Lung (tissue), 12 donors: ENCODE data around the gene PSMB3. TPM values are rescaled to one million over a fixed set of nuclear protein-coding genes. Genes with fewer than 3 reads are reported as not detected.
A peak's percentile ranks its signal among the peaks of the same experiment; 100 is the strongest.

Source experiments
- ATAC-seq: fragments of 200-7000 bp; cut with Tn5 transposase; one replicate; pipeline ENCODE4 v1.9.1; 2020; ENCODE audit warnings: moderate number of reproducible peaks; ENCODE audit not compliant: insufficient read depth, low FRiP score
- DNase-seq, 3 donors: peaks; one replicate each; pipeline ENCODE4 v3.0.0-alpha.2; 2013 to 2017
- H3K27ac ChIP-seq, 2 donors: one replicate each; pipeline ENCODE4 v1.5.1; 2013; ENCODE audit warnings: mild to moderate bottlenecking in 2 of 2, moderate library complexity in 2 of 2, control low read depth in 1 of 2, inconsistent platforms in 1 of 2, low read depth in 1 of 2, low read length in 1 of 2
- H3K27me3 ChIP-seq, 3 donors: one replicate each; pipeline ENCODE4 v1.5.1; 2013; ENCODE audit warnings: low read length in 2 of 3; ENCODE audit not compliant: control insufficient read depth in 3 of 3, insufficient read depth in 3 of 3
- H3K36me3 ChIP-seq, 4 donors: one replicate each; pipeline ENCODE4 v1.5.1; 2013; ENCODE audit warnings: low read length in 4 of 4, mild to moderate bottlenecking in 1 of 4, moderate library complexity in 1 of 4; ENCODE audit not compliant: control insufficient read depth in 4 of 4, insufficient read depth in 4 of 4
- H3K4me1 ChIP-seq, 5 donors: one replicate each; pipeline ENCODE4 v1.5.1; 2013; ENCODE audit warnings: low read length in 5 of 5, mild to moderate bottlenecking in 2 of 5, moderate library complexity in 1 of 5; ENCODE audit not compliant: control insufficient read depth in 5 of 5, insufficient read depth in 5 of 5
- H3K4me3 ChIP-seq: one replicate; pipeline ENCODE4 v1.5.1; 2013; ENCODE audit warnings: mild to moderate bottlenecking, control low read depth, moderate library complexity
- H3K9ac ChIP-seq, 2 donors: one replicate each; pipeline ENCODE4 v1.5.1; 2013; ENCODE audit warnings: low read length in 2 of 2, control low read depth in 1 of 2; ENCODE audit not compliant: insufficient read depth in 1 of 2
- H3K9me3 ChIP-seq, 4 donors: one replicate each; pipeline ENCODE4 v1.5.1; 2013; ENCODE audit warnings: low read length in 3 of 4, mild to moderate bottlenecking in 1 of 4, moderate library complexity in 1 of 4; ENCODE audit not compliant: control insufficient read depth in 4 of 4, insufficient read depth in 3 of 4
- CTCF ChIP-seq: IDR thresholded peaks from 2 replicates; pipeline ENCODE4 v1.5.1; 2012; ENCODE audit warnings: mild to moderate bottlenecking; ENCODE audit errors: control extremely low read depth, extremely low read depth
- WGBS, 2 donors: extraction: QIAGEN DNeasy Blood & Tissue Kit; methylation state at CpG; one replicate each; pipeline ENCODE4 v1.1.7; 2013; 5-methylcytosine and 5-hydroxymethylcytosine counted together
- polyA plus RNA-seq, 2 donors: library from polyadenylated mRNA; stranded (reverse); fragments of 200-250 nt; gene quantifications; one replicate each; pipeline ENCODE4 v1.2.1, GENCODE V29; 2013
- total RNA-seq, 2 donors: library from RNA; depleted of rRNA in 1 of 2; stranded (reverse); fragments of >200 nt in 1 of 2; gene quantifications; one replicate each; pipeline ENCODE4 v1.2.1, GENCODE V29; 2014 to 2021
- donor health status: control.
- donor health status: control.
- donor health status: Bipolar disorder and iron deficiency.
- donor health status: healthy.
- donor health status: DM: yes; HTN: yes; CAD: no.

Gene PSMB3
- total and polyA plus RNA-seq, 4 donors, result 81.3 to 374 (median 234) TPM

GRCh38 chr17:38739305-38739704, 13.2 kb upstream of the PSMB3 start:
- H3K4me1 ChIP-seq, result peaks cover 9 to 51% (median 22%) of the 10 kb centered on the region in 5 donors
- H3K4me3 ChIP-seq, result no peak overlapping the region
- TF ChIP-seq CTCF, result no peak
- DNase-seq (no peak), ATAC-seq (no peak)
- no peak overlapping the region for H3K27ac ChIP-seq
- H3K9me3 ChIP-seq, result no peaks in the 10 kb centered on the region
- no peak overlapping the region for H3K9ac ChIP-seq
- H3K27me3 ChIP-seq, result no peaks in the 10 kb centered on the region
- WGBS, 2 donors, result 84 to 90% methylated on average over 14 of the region's 14 CpGs
- H3K36me3 ChIP-seq, result peaks cover 0 to 30% (median 28%) of the 10 kb centered on the region in 4 donors

- Histone ChIP-seq H3K27me3 (no peaks in the 10 kb centered on the region), H3K9me3 (no peaks in the 10 kb centered on the region), H3K4me3 (no peak overlapping the region), H3K4me1 (peaks cover 9 to 47% (median 22%) of the 10 kb centered on the region in 5 donors), H3K36me3 (peaks cover 0 to 29% (median 25%) of the 10 kb centered on the region in 4 donors), H3K27ac (no peak overlapping the region), H3K9ac (no peak overlapping the region)
- no peak for TF ChIP-seq CTCF
- ATAC-seq (no peak), DNase-seq (peak in 1 of 3 donors; percentile 11)
- 88 to 89% methylated on average over 19 of the region's 19 CpGs for WGBS, 2 donors
Observed at GRCh38 chr17:38740044-38740443, 12.5 kb upstream of the PSMB3 start.

GRCh38 chr17:38740806-38741205, 11.7 kb upstream of the PSMB3 start:
- Histone ChIP-seq H3K27me3 (no peaks in the 10 kb centered on the region), H3K36me3 (peaks cover 0 to 29% (median 22%) of the 10 kb centered on the region in 4 donors), H3K27ac (peak overlapping the region in 1 of 2 donors; percentile 37), H3K9ac (peak overlapping the region in 1 of 2 donors; percentile 7), H3K9me3 (no peaks in the 10 kb centered on the region), H3K4me1 (peaks cover 9 to 49% (median 22%) of the 10 kb centered on the region in 5 donors), H3K4me3 (no peak overlapping the region)
- WGBS, 2 donors, result 78 to 87% methylated on average over 4 of the region's 4 CpGs
- TF ChIP-seq CTCF, result no peak
- ATAC-seq (no peak), DNase-seq (no peak)

GRCh38 chr17:38741461-38741860, 11.1 kb upstream of the PSMB3 start:
- Histone ChIP-seq H3K4me3 (no peak overlapping the region), H3K9ac (peak overlapping the region; percentile 7 to 74), H3K9me3 (no peaks in the 10 kb centered on the region), H3K4me1 (peaks cover 9 to 52% (median 28%) of the 10 kb centered on the region in 5 donors), H3K36me3 (peaks cover 0 to 29% (median 19%) of the 10 kb centered on the region in 4 donors), H3K27me3 (no peaks in the 10 kb centered on the region), H3K27ac (peak overlapping the region; percentile 46 to 95)
- DNase-seq, result peak in 1 of 3 donors; percentile 35
- WGBS, 2 donors, result 73 to 91% methylated on average over 5 of the region's 5 CpGs
- no peak for ATAC-seq
- TF ChIP-seq CTCF, result no peak
